Measurements from ENCODE around the gene RHOV.

- no peak for TF ChIP-seq POLR2AphosphoS5 (IDR thresholded peaks at IDR 0.05; ENCODE audit: borderline replicate concordance, low read depth, low read length)
- TF ChIP-seq EZH2 (IDR thresholded peaks at IDR 0.05) = no peak
- no peak for TF ChIP-seq FOXP2 (optimal IDR thresholded peaks at IDR 0.05; ENCODE audit: control extremely low read depth, extremely low read length, insufficient read depth)
Measured at GRCh38 chr15:40858706-40859105, 15.3 kb downstream of the RHOV start.

All from SK-N-MC (cell line).